GM21367 (cell line): ENCODE data around the gene MRPL55.

Experiments
- ATAC-seq: cut with Tn5 transposase; IDR thresholded peaks from one replicate; pipeline ENCODE4 v1.9.1; 2021; ENCODE audit not compliant: unreplicated experiment

MRPL55 gene

GRCh38 chr1:228073857-228074545 is 35.1 kb downstream of the MRPL55 start:
- no peak for ATAC-seq

- no peak for ATAC-seq
Observed at GRCh38 chr1:228073061-228073856, 35.8 kb downstream of the MRPL55 start.

GRCh38 chr1:228072658-228073043 is 36.4 kb downstream of the MRPL55 start:
- ATAC-seq, result no peak

GRCh38 chr1:228071839-228072657 is 37.1 kb downstream of the MRPL55 start:
- no peak for ATAC-seq

GRCh38 chr1:228070851-228071250 is 38.2 kb downstream of the MRPL55 start:
- no peak for ATAC-seq

- ATAC-seq, result no peak
Observed at GRCh38 chr1:228070173-228070572, 38.9 kb downstream of the MRPL55 start.

GRCh38 chr1:228068359-228068758 is 40.7 kb downstream of the MRPL55 start:
- ATAC-seq, result no peak

- ATAC-seq, result no peak
Observed at GRCh38 chr1:228066891-228067654, 42.0 kb downstream of the MRPL55 start.

DNA sequence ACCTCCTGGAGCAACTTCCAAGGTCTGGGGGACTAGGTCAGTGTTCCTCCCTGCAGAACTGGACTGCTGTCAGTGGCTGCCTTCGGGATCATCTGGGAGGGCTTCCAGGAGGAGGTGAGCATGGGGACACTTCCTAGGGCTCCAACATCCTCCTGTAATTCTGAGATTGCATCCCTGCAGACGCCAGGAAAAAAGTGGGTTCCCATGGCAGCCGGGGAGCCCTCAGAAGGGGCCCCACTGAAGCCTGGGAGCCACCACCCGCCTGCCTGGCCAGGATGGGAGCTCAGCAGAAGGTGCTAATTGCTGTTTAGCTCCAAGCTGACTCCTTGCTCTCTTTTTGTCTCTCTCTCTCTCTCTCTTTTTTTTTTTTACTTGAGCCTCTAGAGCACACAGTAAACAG is 42.7 kb downstream of the MRPL55 start:
- no peak for ATAC-seq

DNA sequence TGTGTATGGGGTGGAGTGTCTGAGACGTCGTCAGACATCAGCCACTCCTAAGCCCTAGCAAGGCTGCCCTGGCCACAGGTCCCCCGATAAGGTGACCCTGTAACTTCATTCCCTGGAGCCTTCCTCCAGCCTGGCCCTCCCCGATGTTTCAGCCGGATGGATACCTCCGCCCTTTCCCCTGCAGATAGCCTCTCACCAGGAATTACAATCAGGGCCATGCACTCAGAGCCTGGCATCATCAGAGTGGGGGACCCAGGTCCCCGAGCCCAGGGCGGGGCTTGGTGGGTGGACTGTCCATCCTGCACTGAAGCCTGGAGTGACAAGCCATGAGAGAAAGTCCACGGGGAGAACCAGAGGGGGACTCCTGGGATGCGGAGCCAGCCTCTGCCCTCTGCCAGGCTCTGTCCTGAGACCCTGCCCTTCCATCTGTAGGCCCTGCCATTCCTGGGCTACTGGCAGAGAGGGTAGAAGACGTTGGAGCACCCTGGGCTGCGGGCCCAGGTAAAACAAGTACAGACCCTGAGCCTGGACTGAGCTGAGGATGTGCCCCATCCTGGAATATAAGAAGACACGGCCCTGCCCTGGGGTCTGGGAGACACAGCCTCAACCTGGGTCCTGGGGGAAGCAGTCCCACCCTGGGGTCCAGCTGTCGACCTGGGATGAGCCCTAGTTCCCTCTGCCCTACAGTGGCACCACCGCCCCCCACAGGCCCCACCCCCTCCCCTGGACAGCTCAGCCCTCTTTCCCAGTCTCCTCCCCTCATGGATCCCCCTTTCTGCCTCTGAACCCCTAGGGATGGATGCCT is 43.4 kb downstream of the MRPL55 start:
- ATAC-seq, result no peak

DNA sequence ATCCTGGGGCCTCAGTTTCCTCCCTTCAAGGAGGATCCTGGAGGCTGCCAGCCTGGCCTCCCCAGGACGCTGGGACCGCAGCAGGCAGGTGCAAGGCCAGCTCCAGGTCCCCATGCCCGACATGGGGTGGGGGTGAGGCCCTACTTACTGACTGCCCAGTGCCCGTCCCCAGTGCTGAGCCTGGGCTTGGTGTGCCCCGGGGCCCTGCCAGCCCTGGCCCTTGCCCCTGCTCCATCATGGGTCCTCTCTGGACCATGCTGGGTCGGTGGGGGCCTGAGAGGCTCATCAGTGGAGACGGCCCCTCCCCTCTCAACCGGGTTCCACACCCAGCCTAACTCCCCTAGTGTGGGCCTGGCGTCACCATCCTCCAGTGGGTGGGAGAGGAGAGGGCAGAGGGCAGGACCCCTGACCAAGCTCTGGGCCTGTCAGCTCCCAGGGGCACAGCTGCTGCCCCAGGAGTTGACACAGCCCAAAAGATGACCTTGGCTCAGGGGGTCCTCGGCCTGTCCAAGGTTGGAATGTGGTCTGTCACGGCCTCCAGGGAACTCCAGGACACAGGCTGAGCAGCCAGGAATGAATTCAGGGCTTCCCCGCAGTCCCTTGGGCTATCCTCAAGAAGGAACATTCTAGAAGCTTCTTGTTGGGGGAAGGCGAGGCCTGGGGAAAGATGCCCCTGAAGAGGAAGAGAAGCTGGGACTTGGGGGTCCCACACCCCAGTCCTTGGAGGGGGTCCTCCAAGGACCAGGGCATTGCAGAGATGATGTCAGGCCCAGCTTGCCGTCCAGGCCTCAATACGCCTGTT is 44.2 kb downstream of the MRPL55 start:
- ATAC-seq, result no peak

- ATAC-seq, result no peak
Observed at GRCh38 chr1:228064296-228064695, 44.8 kb downstream of the MRPL55 start.

GRCh38 chr1:228063251-228064191 is 45.6 kb downstream of the MRPL55 start:
- no peak for ATAC-seq

DNA sequence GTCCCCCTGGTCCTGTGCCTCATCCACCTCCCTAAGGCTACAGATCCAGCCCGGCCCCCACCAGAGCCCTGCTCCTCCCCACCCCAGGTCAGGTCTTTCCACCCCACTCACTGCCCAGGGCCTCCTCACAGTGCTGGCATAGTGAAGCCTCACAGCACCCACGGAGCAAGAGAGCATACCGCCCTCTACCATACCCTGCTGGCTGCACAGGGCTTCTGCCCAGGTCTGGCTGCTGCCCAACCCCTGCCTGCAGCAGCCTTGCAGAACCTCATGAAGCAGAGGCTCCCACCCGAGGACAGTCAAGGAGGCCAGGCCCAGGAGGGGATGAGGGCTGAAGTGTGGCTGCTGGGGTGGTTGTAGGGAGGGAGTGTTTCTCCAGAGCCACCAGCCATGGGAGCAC is 46.3 kb downstream of the MRPL55 start:
- ATAC-seq, result no peak

- no peak for ATAC-seq
Observed at GRCh38 chr1:228062085-228062791, 46.9 kb downstream of the MRPL55 start.

DNA sequence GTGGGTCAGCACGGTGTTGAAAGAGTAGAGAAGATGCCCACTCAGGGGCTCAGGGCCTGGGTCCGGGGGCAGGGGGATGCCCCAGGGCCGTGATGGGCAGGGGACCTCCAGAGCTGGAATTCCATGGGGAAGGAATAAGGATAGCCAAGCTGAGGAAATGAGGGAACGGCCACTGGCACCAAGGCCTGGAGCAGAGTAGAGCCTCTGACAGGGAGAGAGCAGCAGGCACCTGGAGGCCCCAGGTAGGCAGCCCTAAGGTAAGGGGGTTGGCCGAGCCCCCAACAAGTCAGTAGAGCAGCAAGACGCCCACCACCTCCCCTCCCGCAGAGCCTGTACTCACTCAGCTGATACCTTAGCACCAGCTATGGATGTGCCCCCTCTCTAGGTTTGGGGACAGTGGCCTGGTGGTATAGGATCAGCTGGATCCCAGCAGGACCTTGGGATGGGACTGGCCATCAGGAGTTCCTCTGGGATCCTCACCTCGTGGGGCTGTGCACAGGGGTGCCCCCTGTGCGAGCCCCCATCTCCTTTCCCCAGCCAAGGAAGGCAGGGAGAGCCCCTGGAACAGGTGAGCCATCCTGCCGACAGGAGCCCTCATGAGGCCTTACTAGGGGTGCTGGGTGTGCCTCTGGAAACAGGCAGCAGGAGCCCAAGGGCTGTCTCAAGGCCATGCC is 47.6 kb downstream of the MRPL55 start:
- no peak for ATAC-seq
